Liver (tissue), 3 donors: Measurements from ENCODE around the gene MCF2L2.

Experiments used
- CTCF ChIP-seq: fragments of 150-350 bp; IDR thresholded peaks from 2 replicates; pipeline ENCODE4 v1.5.1; 2017; ENCODE audit warnings: improper control_type of control experiment, low read depth, low read length; ENCODE audit not compliant: missing input control
- EGR1 ChIP-seq, 2 donors: IDR thresholded peaks; 2 replicates each; pipeline ENCODE4 v1.6.1; 2016 to 2018; ENCODE audit warnings: antibody characterized with exemption in 2 of 2, low read depth in 2 of 2
- GABPA ChIP-seq, 2 donors: IDR thresholded peaks in 1 of 2; conservative IDR thresholded peaks in 1 of 2; 2 replicates each; pipeline ENCODE4 v1.6.1; 2016; ENCODE audit warnings: antibody characterized with exemption in 2 of 2, mild to moderate bottlenecking in 1 of 2, moderate library complexity in 1 of 2
- MAX ChIP-seq: IDR thresholded peaks from 2 replicates; pipeline ENCODE4 v1.6.1; 2016; ENCODE audit warnings: antibody characterized with exemption
- NR2F2 ChIP-seq: IDR thresholded peaks from 2 replicates; pipeline ENCODE4 v1.6.1; 2016; ENCODE audit warnings: antibody characterized with exemption
- REST ChIP-seq: IDR thresholded peaks from 2 replicates; pipeline ENCODE4 v1.6.1; 2016; ENCODE audit warnings: antibody characterized with exemption, mild to moderate bottlenecking
- SP1 ChIP-seq: IDR thresholded peaks from 2 replicates; pipeline ENCODE4 v1.6.1; 2018; ENCODE audit warnings: antibody characterized with exemption, mild to moderate bottlenecking
- TAF1 ChIP-seq: conservative IDR thresholded peaks from 2 replicates; pipeline ENCODE4 v1.6.1; 2016; ENCODE audit warnings: antibody characterized with exemption, mild to moderate bottlenecking
- ZBTB33 ChIP-seq: IDR thresholded peaks from 2 replicates; pipeline ENCODE4 v1.6.1; 2016; ENCODE audit warnings: antibody characterized with exemption
- donor health status: healthy.
- donor health status: healthy.

- TF ChIP-seq REST = no peak
- no peak for TF ChIP-seq CTCF
- TF ChIP-seq SP1 = no peak
- TF ChIP-seq MAX = no peak
- no peak for TF ChIP-seq EGR1 (IDR thresholded peaks at IDR 0.05; ENCODE audit: low read depth in 2 of 2)
- no peak for TF ChIP-seq TAF1
- no peak for TF ChIP-seq NR2F2
- TF ChIP-seq ZBTB33 = no peak
- TF ChIP-seq GABPA (IDR thresholded peaks at IDR 0.05 in 1 of 2, conservative IDR thresholded peaks at IDR 0.05 in 1 of 2) = no peak
These were observed 179.3 kb downstream of the MCF2L2 start for GRCh38 chr3:183249006-183249718.
